Stimulated activated naive CD8-positive, alpha-beta T cell treated with anti-CD3 and anti-CD28 coated beads, Interleukin-15, Interleukin-2, amounts not matched to agents 100 ng/mL and 50 ng/mL, for 24 hours (primary cell): Measurements from ENCODE around the gene FTO.

Source experiments
- H3K27ac Mint-ChIP-seq: one replicate; pipeline ENCODE4 v1.8.0; 2021; ENCODE audit warnings: mild to moderate bottlenecking, mixed read lengths
- H3K27me3 Mint-ChIP-seq: one replicate; pipeline ENCODE4 v1.8.0; 2021; ENCODE audit warnings: mixed read lengths
- H3K36me3 Mint-ChIP-seq: one replicate; pipeline ENCODE4 v1.8.0; 2021; ENCODE audit warnings: low read depth, mixed read lengths
- H3K4me1 Mint-ChIP-seq: one replicate; pipeline ENCODE4 v1.8.0; 2021; ENCODE audit warnings: low read depth, mixed read lengths
- H3K4me3 Mint-ChIP-seq: one replicate; pipeline ENCODE4 v1.8.0; 2021; ENCODE audit warnings: mild to moderate bottlenecking, mixed read lengths
- H3K9me3 Mint-ChIP-seq: one replicate; pipeline ENCODE4 v1.8.0; 2021; ENCODE audit warnings: mixed read lengths

FTO gene

DNA sequence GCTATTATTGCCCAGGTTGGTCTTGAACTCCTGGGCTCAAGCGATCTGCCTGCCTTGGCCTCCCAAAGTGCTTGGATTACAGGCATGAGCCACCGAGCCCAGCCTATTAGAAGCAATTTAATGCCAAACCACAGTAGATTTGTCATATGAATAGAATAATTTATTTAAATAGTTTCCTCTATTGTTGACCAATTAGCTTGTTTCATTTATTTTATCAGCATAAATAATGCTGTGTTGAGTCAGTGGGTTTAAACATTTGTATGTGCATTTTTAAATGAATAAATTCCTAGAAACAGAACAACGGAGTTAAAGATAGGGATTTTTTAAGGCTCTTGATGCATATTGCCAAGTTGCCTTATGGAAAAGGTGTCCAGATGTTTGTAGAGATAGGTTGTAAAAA lies 26.7 kb downstream of the FTO start:
- no peaks in the 10 kb centered on the region for H3K27me3 Mint-ChIP-seq
- peaks cover 21% of the 10 kb centered on the region for H3K4me1 Mint-ChIP-seq
- H3K4me3 Mint-ChIP-seq, result no peak overlapping the region
- H3K27ac Mint-ChIP-seq, result no peak overlapping the region
- no peaks in the 10 kb centered on the region for H3K9me3 Mint-ChIP-seq
- H3K36me3 Mint-ChIP-seq, result peaks cover 16% of the 10 kb centered on the region

DNA sequence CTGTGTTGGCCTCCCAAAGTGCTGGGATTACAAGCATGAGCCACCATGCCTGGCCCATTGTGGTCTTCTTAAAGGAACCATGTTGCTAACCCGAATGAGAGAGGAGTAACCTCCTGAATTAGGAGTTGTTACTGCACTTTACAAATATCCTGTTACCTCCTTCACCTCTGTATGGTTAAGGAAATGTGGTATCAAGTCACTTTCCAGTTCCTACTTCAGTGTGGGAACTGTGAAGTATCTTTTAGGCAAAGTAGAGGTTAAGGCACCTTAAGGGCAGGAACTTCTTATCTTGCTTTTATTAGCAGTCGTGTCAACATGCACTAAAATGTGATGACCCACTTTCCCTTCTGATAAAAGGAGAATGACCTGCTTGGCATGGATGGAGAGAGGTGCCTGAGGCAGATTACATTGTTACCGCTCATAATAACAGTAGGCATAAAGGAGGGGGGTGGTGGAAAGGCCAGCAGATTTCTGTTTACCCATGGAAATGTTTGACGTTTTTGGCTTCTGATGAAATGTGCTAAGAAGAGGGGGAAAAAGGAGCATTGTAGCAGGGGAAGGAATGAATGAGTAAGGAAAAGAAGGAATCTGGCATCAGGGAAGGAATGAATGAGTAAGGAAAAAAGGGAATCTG lies 28.5 kb downstream of the FTO start:
- H3K27ac Mint-ChIP-seq, result no peak overlapping the region

DNA sequence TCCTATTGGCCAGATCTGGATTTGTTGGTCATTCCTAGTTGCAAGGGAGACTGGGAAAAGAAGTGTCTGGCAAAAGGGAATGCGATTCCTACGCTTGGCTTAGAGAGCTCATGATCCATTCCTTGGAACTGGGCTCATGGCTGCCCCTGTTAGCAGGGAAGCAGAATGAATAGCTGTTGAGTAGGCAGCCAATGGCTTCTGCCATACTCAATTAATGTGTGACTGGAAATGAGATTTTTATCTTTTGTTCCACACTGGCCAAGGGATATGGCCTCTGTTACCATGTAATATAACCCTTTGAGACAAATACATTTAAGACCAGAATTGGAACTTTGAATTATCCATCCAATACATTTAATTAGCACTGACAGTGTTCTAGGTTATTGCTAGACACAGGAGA lies 31.0 kb downstream of the FTO start:
- Mint-ChIP-seq H3K4me1 (peaks cover 5% of the 10 kb centered on the region), H3K27me3 (no peaks in the 10 kb centered on the region), H3K9me3 (no peaks in the 10 kb centered on the region), H3K4me3 (no peak overlapping the region), H3K27ac (no peak overlapping the region), H3K36me3 (no peaks in the 10 kb centered on the region)

More for the DNA sequence above, 28.5 kb downstream of the FTO start:
- Mint-ChIP-seq H3K4me1 (peaks cover 9% of the 10 kb centered on the region), H3K9me3 (no peaks in the 10 kb centered on the region), H3K27me3 (no peaks in the 10 kb centered on the region), H3K36me3 (peaks cover 8% of the 10 kb centered on the region), H3K4me3 (no peak overlapping the region)

DNA sequence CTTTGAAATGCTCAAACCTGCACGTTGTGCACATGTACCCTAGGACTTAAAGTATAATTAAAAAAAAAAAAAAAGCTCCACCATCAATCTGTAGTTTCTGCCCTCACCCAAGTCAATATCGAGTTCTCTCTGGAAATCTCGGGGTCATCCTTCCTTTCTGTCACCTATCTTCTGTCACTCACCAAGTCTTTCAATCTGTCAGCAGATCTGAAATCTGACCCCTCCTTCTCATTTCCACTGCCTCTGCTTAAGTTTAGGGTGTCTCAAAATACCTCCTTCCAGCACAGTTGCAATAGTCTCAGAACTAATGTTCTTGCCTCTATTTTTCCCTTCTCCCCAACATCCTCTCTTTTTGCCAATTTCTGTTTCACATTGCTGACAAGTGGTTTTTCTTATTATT lies 32.3 kb downstream of the FTO start:
- Mint-ChIP-seq H3K27me3 (no peaks in the 10 kb centered on the region), H3K36me3 (no peaks in the 10 kb centered on the region), H3K9me3 (no peaks in the 10 kb centered on the region), H3K27ac (no peak overlapping the region), H3K4me3 (no peak overlapping the region), H3K4me1 (peaks cover 5% of the 10 kb centered on the region)

DNA sequence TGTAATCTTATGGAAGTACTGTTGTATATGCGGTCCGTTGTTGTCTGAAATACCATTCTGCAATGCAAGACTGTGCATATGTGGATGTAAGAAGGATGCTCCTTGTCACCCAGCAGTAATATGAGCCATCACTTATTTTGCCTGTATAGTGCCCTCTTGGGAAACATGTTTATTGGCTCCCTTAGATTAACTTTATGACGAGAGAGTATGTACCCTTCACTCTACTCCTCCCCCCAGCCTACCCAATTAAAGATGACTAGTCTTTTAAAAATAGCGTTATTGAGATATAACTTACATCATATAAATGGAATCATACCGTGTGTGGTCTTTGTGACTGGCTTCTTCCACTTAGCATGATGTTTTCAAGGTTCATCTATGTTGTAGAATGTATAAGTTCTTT lies 33.6 kb downstream of the FTO start:
- H3K9me3 Mint-ChIP-seq, result no peaks in the 10 kb centered on the region
- no peak overlapping the region for H3K27ac Mint-ChIP-seq
- peaks cover 8% of the 10 kb centered on the region for H3K4me1 Mint-ChIP-seq
- H3K27me3 Mint-ChIP-seq, result no peaks in the 10 kb centered on the region
- H3K4me3 Mint-ChIP-seq, result no peak overlapping the region
- no peaks in the 10 kb centered on the region for H3K36me3 Mint-ChIP-seq

DNA sequence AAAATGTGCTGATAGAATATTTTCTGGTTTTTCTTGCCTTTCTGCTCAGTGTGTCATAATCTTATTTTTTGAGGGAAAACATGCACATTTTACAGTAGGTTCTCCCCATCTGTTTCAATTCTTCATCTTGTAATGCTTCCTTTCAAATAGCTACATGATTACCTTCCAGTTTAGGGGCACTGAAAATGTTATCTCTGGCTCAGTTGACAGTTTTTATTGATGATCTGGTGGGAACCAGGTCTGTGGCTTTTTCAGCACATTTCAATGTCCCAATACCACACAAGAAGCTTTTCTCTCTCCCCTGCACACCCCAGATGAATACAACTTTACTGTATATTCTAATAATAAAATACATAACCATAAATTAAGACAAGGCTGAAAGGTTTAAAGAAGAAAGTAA lies 36.5 kb downstream of the FTO start:
- no peak overlapping the region for H3K4me3 Mint-ChIP-seq
- no peak overlapping the region for H3K27ac Mint-ChIP-seq
- H3K4me1 Mint-ChIP-seq, result peaks cover 28% of the 10 kb centered on the region
- no peaks in the 10 kb centered on the region for H3K36me3 Mint-ChIP-seq
- H3K27me3 Mint-ChIP-seq, result no peaks in the 10 kb centered on the region
- H3K9me3 Mint-ChIP-seq, result no peaks in the 10 kb centered on the region

DNA sequence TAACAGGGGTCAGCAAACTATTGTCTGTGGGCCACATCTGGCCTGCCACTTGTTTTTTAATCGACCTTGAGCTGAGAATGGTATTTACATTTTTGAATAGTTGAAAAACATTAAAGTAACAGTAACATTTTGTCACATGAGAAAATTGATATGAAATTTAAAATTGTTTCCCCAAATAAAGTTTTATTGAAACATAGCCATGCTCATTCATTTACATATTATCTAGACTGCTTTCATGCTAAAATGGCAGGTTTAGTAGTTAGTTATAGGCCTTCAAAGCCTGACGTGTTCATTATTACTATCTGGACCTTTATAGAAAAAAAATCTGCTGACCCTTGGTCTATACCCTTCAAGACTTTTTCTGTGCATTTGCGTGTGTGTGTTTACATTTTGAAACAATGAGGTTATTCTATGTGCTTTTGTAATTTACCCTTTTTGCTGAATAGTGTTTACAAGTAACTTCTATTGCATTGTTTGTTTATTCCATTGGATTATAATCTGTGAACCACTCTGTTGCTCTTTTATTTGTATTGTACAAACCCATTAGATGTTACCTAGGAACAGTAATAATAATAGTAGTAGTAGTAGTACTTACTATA lies 37.1 kb downstream of the FTO start:
- H3K4me1 Mint-ChIP-seq, result peaks cover 33% of the 10 kb centered on the region
- H3K27ac Mint-ChIP-seq, result no peak overlapping the region
- H3K27me3 Mint-ChIP-seq, result no peaks in the 10 kb centered on the region
- no peaks in the 10 kb centered on the region for H3K36me3 Mint-ChIP-seq
- H3K9me3 Mint-ChIP-seq, result no peaks in the 10 kb centered on the region
- H3K4me3 Mint-ChIP-seq, result no peak overlapping the region

DNA sequence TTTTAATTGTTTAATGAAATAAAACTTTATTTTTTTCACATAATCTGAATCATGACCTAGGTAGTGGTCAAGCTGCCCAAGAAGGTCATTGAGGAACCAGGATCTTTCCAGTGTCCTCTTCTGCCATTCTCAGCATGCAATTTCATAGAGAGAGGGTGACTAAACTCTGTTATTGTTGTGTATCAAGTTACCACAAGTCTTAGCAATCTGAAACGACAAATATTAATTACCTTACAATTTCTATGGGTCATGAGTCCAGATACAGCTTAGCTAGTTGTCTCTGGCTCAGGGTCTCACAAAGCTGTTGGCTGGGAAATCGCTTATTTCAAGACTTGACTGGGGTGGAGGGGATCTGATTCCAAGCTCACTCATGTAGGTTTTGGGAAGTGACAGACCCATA lies 37.6 kb downstream of the FTO start:
- H3K9me3 Mint-ChIP-seq, result no peaks in the 10 kb centered on the region
- H3K27ac Mint-ChIP-seq, result no peak overlapping the region
- H3K4me3 Mint-ChIP-seq, result no peak overlapping the region
- H3K27me3 Mint-ChIP-seq, result no peaks in the 10 kb centered on the region
- peaks cover 35% of the 10 kb centered on the region for H3K4me1 Mint-ChIP-seq
- H3K36me3 Mint-ChIP-seq, result no peaks in the 10 kb centered on the region

DNA sequence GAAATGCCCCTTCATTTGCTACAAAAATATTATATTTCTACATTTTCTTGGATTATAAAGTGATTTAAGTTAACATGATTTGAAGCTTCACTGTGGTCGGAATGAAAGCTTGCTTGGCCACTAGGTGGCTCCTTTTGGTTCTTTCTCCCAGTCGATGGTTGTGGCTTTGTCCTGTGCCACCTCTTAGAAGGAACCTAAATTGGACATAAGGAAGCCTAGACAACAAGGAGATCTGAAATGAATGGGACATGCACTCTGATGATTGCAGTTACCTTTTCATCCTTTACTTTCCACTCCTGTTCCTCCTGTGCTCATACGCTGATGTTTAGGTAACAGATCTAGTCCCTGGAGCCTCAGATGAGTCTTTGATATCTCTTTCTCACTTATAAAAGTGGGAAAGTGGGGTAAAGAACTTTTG lies 39.2 kb downstream of the FTO start:
- peaks cover 4% of the 10 kb centered on the region for H3K9me3 Mint-ChIP-seq
- no peaks in the 10 kb centered on the region for H3K27me3 Mint-ChIP-seq
- H3K4me1 Mint-ChIP-seq, result peaks cover 44% of the 10 kb centered on the region
- H3K36me3 Mint-ChIP-seq, result peaks cover 8% of the 10 kb centered on the region
- no peak overlapping the region for H3K4me3 Mint-ChIP-seq
- H3K27ac Mint-ChIP-seq, result no peak overlapping the region

DNA sequence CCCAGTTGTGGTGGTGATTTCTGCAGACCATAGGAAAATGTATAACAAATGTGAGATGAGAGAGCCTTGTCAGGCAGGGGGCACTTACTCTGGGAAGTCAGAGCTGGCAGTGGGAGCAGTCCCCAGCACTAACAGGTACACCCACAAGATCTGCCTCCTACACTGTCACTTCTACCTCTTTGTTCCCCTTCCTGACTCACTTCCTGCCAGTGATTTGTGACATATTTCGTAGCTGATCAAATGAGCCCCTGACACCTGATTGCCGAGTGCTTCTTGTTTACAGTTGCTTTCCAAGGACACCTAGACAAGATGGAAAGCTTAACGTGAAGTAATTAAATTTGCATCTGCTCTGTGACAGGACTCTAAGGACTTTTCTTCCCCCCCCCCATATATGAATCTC lies 40.5 kb downstream of the FTO start:
- H3K36me3 Mint-ChIP-seq, result peaks cover 8% of the 10 kb centered on the region
- H3K27me3 Mint-ChIP-seq, result no peaks in the 10 kb centered on the region
- H3K4me1 Mint-ChIP-seq, result peaks cover 44% of the 10 kb centered on the region
- H3K4me3 Mint-ChIP-seq, result peak overlapping the region; percentile 52
- peaks cover 4% of the 10 kb centered on the region for H3K9me3 Mint-ChIP-seq
- H3K27ac Mint-ChIP-seq, result peak overlapping the region; percentile 22

DNA sequence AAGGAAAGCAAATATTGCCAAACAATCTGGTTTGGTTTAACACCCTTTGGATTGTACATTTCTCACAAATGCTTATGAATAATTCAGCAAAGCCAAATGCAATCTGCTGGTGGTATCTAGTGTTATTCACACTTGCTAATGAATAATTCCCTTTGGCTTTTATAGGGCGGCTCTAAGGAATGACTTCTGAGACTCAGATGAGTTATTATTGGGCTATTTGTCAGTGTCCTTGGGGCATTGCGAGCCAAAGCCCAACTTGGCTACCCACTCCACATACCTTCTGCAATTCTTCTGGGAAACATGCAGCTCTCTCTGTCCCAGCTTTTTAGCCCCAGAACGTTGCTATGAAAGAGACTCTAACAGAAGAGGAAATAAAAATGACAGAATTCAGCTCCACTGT lies 41.1 kb downstream of the FTO start:
- peak overlapping the region; percentile 47 for H3K27ac Mint-ChIP-seq
- peaks cover 11% of the 10 kb centered on the region for H3K36me3 Mint-ChIP-seq
- peak overlapping the region; percentile 9 for H3K4me3 Mint-ChIP-seq
- H3K27me3 Mint-ChIP-seq, result no peaks in the 10 kb centered on the region
- H3K9me3 Mint-ChIP-seq, result peaks cover 4% of the 10 kb centered on the region
- H3K4me1 Mint-ChIP-seq, result peaks cover 44% of the 10 kb centered on the region

DNA sequence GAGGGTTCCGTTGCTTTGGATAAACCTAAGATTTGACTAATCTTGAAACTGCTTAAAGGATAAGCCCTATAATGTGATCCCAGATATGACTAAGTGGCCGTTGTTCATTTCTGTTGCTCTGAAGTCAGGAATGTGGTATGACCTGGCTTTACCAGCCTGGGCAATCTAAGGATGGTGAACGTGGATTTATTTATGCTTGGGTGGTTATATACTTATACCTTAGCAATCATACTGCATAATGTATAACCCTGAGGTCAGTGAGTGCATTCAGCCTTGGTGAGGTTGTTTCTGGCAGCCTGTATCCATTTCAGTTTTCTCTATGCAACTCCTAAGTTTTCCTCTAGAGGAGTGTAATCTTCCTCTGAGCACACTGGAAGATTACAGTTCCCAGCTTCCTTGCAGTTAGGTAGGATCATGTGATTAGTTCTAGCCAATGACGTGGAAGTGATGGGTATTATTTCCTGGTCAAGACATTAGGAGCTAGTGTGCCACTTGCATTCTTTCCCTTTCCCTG lies 41.9 kb downstream of the FTO start:
- Mint-ChIP-seq H3K9me3 (peaks cover 4% of the 10 kb centered on the region), H3K4me3 (no peak overlapping the region), H3K27ac (no peak overlapping the region), H3K4me1 (peaks cover 44% of the 10 kb centered on the region), H3K27me3 (no peaks in the 10 kb centered on the region), H3K36me3 (peaks cover 11% of the 10 kb centered on the region)

DNA sequence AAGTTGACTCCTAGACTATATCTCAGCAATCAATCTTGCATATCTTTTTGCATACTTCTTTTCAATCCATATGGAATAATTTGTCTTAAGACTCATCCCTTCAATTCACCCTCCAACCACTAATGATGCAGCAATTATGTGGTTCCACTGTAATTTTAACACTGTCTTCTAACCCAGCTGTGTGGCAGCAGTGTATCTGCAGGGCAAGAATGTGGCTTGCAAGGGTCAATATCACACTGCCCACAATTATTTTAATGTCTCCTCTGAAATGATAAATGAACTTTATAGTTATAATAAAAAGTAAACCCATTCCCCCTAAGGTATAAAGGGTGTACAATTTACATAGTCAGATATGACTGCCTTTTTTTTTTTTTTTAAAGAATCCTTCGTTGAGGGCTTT lies 48.6 kb downstream of the FTO start:
- no peak overlapping the region for H3K27ac Mint-ChIP-seq
- H3K36me3 Mint-ChIP-seq, result peaks cover 8% of the 10 kb centered on the region
- H3K9me3 Mint-ChIP-seq, result peaks cover under 1% of the 10 kb centered on the region
- H3K4me3 Mint-ChIP-seq, result no peak overlapping the region
- H3K4me1 Mint-ChIP-seq, result peaks cover under 1% of the 10 kb centered on the region
- no peaks in the 10 kb centered on the region for H3K27me3 Mint-ChIP-seq

DNA sequence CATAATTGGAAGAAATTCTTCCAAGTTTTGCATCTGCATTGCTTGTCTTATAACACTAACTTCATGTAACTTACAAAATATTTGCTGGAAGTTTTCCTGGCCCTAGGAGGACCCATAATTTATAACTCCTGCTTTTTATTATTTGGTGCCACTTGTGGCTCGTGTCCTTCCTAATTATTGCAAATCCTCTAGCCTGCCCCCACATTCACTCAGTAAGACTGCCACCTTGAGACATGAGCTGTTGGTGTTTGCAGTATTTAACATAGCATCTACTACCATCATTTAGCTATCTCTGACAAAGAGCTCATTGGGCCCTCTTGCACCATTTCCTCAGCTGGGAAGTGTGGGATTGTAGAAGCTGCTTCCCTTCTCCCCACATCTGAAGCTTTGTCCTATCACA lies 49.5 kb downstream of the FTO start:
- Mint-ChIP-seq H3K4me1 (no peaks in the 10 kb centered on the region), H3K27me3 (no peaks in the 10 kb centered on the region), H3K4me3 (no peak overlapping the region), H3K36me3 (peaks cover 4% of the 10 kb centered on the region), H3K27ac (no peak overlapping the region), H3K9me3 (peaks cover 1% of the 10 kb centered on the region)

DNA sequence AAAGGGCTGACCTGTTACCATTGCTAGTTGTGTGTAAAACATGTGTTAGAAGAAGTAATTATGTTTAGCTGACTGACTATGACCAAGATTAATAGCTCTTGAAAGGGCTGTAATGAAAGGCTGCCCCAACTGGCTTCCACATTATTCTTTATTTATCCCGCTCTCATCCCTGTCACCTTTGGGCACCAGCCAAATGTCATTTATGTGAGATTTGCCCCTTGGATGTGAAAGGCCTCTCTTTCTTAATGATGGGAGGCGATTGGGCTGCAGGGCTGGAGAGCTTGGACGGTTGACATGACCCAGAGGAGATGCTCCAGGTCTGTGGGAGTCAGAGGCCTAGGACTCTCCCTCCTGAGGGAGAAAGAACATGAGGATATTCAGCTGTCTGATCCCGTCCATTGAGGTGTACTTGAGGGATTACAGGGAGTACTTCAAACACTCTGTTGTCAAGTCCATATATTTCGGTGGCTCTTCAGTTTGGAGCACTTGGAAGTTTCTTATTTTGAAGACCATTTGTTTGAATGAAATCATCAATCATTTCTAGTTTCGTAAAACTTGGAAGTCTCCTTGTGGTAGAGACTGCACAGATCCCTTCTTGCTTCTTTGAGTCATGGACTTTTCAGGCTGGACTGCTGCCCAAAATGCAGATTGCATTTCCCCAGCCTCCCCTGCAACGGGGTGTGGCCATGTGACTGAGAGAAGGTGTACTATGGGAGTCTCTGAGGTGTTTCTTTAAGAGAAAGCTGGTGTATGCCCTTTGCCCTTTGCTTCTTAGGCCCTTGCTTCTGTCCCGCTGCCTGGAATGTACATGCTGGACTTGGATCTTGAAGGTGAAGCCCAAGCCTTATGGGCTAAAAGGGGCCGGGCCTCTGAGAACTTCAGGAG lies 51.3 kb downstream of the FTO start:
- H3K4me1 Mint-ChIP-seq, result no peaks in the 10 kb centered on the region
- no peak overlapping the region for H3K27ac Mint-ChIP-seq
- no peaks in the 10 kb centered on the region for H3K27me3 Mint-ChIP-seq
- peaks cover 3% of the 10 kb centered on the region for H3K9me3 Mint-ChIP-seq
- H3K36me3 Mint-ChIP-seq, result peaks cover 3% of the 10 kb centered on the region
- no peak overlapping the region for H3K4me3 Mint-ChIP-seq
